T-helper 22 cell (primary cell): ENCODE results near the gene PTGER2.

Source experiments
- DNase-seq: peaks from one replicate; pipeline ENCODE4 v3.0.0-alpha.2; 2020; ENCODE audit warnings: low read depth

PTGER2 gene

DNA sequence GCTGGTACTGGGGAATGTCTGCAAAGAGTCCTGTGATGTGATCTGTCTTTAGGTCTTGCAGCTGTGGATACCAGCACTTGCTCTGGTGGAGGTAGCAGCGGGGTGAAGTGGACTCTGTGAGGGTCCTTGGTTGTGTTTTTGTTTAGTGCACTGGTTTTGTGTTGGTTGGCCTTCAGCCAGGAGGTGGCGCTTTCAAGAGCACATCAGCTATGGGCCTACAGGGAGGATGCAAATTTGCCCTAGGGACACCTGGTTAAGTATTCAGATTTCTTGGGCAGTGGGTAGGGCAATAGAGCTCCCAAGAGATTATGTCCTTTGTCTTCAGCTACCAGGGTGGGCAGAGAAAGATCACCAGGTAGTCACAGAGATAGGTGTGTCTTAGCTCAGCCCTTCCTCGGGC, 63.8 kb downstream of the PTGER2 start:
- DNase-seq, result no peak
